ENCODE data around the gene NCAM2.
"Not testable (repeated sequence)": the region's sequence is repeated elsewhere in the genome, so short reads cannot be mapped to it uniquely, and the experiment has no call there.

Gene NCAM2

GRCh38 chr21:21103692-21104091, 105.5 kb downstream of the NCAM2 start:
- no peak for DNase-seq (ENCODE audit: low read depth)

GRCh38 chr21:21109736-21110135, 111.5 kb downstream of the NCAM2 start:
- DNase-seq (ENCODE audit: low read depth): no peak

- no peak for DNase-seq (ENCODE audit: low read depth)
Observed at GRCh38 chr21:21111309-21111920, 113.2 kb downstream of the NCAM2 start.

GRCh38 chr21:21114461-21114860, 116.3 kb downstream of the NCAM2 start:
- DNase-seq (ENCODE audit: low read depth): no peak

- no peak for DNase-seq (ENCODE audit: low read depth)
Observed at GRCh38 chr21:21119091-21119490, 120.9 kb downstream of the NCAM2 start.

- DNase-seq (ENCODE audit: low read depth): no peak
Observed at GRCh38 chr21:21122680-21123079, 124.5 kb downstream of the NCAM2 start.

- no peak for DNase-seq (ENCODE audit: low read depth)
Observed at GRCh38 chr21:21132390-21132789, 134.2 kb downstream of the NCAM2 start.

GRCh38 chr21:21137986-21138385, 139.8 kb downstream of the NCAM2 start:
- DNase-seq (ENCODE audit: low read depth): no peak

GRCh38 chr21:21146587-21147373, 148.6 kb downstream of the NCAM2 start:
- no peak for DNase-seq (ENCODE audit: low read depth)

- DNase-seq (ENCODE audit: low read depth): no peak
Observed at GRCh38 chr21:21147374-21147745, 149.2 kb downstream of the NCAM2 start.

GRCh38 chr21:21148009-21148408, 149.8 kb downstream of the NCAM2 start:
- no peak for DNase-seq (ENCODE audit: low read depth)

- DNase-seq (ENCODE audit: low read depth): no peak
Observed at GRCh38 chr21:21148514-21148913, 150.3 kb downstream of the NCAM2 start.

GRCh38 chr21:21149445-21149844, 151.2 kb downstream of the NCAM2 start:
- not testable (repeated sequence) for DNase-seq (ENCODE audit: low read depth)

GRCh38 chr21:21151231-21151630, 153.0 kb downstream of the NCAM2 start:
- no peak for DNase-seq (ENCODE audit: low read depth)

- no peak for DNase-seq (ENCODE audit: low read depth)
Observed at GRCh38 chr21:21156397-21156796, 158.2 kb downstream of the NCAM2 start.

- DNase-seq (ENCODE audit: low read depth): no peak
Observed at GRCh38 chr21:21156957-21157356, 158.7 kb downstream of the NCAM2 start.

GRCh38 chr21:21158376-21158918, 160.2 kb downstream of the NCAM2 start:
- no peak for DNase-seq (ENCODE audit: low read depth)

GRCh38 chr21:21159253-21159899, 161.2 kb downstream of the NCAM2 start:
- DNase-seq (ENCODE audit: low read depth): no peak

GRCh38 chr21:21162786-21163185, 164.6 kb downstream of the NCAM2 start:
- DNase-seq (ENCODE audit: low read depth): no peak

- peak; percentile 65 for DNase-seq (ENCODE audit: low read depth)
Observed at GRCh38 chr21:21163904-21164303, 165.7 kb downstream of the NCAM2 start.

- DNase-seq (ENCODE audit: low read depth): peak; percentile 92
Observed at GRCh38 chr21:21165063-21165645, 166.9 kb downstream of the NCAM2 start.

GRCh38 chr21:21174676-21175075, 176.5 kb downstream of the NCAM2 start:
- no peak for DNase-seq (ENCODE audit: low read depth)
